Activated B cell treated with CpG ODN at 0.5 μM for 24 hours (primary cell): ENCODE data around the gene OSBPL2. TPM values are rescaled to one million over a fixed set of nuclear protein-coding genes. Genes with fewer than 3 reads are reported as not detected.

ENCODE experiments used
- ATAC-seq: fragments of 200-7000 bp; cut with Tn5 transposase; one replicate; pipeline ENCODE4 v1.10.0; 2021; ENCODE audit warnings: low read depth, mild to moderate bottlenecking, moderate library complexity
- CTCF ChIA-PET: fragments of 350-600 bp; sonication (Branson Sonifier 250); formaldehyde crosslinking; loops from one replicate; lab custom pipeline; 2021; ENCODE audit warnings: antibody characterized with exemption; lab: Charles Lee
- POLR2A ChIA-PET: fragments of 350-600 bp; sonication (Branson Sonifier 250); formaldehyde crosslinking; loops from one replicate; lab custom pipeline; 2021; ENCODE audit warnings: antibody characterized with exemption; lab: Charles Lee
- DNase-seq: peaks from one replicate; pipeline ENCODE4 v3.0.0; 2022
- H3K27ac Mint-ChIP-seq: one replicate; pipeline ENCODE4 v1.8.0; 2020; ENCODE audit warnings: mixed read lengths
- H3K27me3 Mint-ChIP-seq: one replicate; pipeline ENCODE4 v1.8.0; 2021; ENCODE audit warnings: mixed read lengths
- H3K36me3 Mint-ChIP-seq: one replicate; pipeline ENCODE4 v1.8.0; 2021; ENCODE audit warnings: low read depth, mixed read lengths
- H3K4me1 Mint-ChIP-seq: one replicate; pipeline ENCODE4 v1.8.0; 2021; ENCODE audit warnings: mixed read lengths
- H3K4me3 Mint-ChIP-seq: one replicate; pipeline ENCODE4 v1.8.0; 2020; ENCODE audit warnings: mild to moderate bottlenecking, mixed read lengths
- H3K9me3 Mint-ChIP-seq: one replicate; pipeline ENCODE4 v1.8.0; 2020; ENCODE audit warnings: mixed read lengths
- intact Hi-C: fragments of 100-400 bp; cut with micrococcal nuclease; formaldehyde crosslinking; loops from one replicate; pipeline ENCODE4 v1.15.1; 2024
- total RNA-seq: library from RNA; stranded (reverse); gene quantifications from 2 replicates; pipeline ENCODE4 v1.2.3, GENCODE V29; 2022
- TF ChIP-seq, protein P1 (sequence below): fragments of 200-600 bp; IDR thresholded peaks from one replicate; pipeline ENCODE4 v1.8.0; 2022; ENCODE audit warnings: antibody characterized with exemption, mild to moderate bottlenecking

OSBPL2 gene
- total RNA-seq, 1 donor from 2014 or later, result 43.0 TPM

DNA sequence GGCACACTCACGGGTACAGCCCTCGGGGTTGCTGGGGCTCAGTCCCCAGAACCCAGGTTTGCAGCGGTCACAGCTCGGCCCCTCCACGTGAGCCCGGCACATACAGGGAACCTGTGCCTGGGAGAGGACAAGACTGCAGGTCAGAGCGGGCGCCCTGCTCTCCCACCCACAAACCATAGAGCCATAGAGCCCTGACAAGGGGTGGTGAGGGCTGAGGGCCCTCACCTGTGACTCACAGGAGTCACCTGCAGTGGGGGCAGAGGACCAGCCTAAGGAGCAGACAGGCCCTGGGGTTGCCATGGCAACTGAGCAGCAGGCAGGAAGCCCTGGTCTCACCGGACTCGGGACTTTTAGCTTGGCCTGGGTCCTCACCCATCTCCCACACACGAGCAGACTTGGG, 98.0 kb downstream of the OSBPL2 start:
- TF ChIP-seq, protein P1, sequence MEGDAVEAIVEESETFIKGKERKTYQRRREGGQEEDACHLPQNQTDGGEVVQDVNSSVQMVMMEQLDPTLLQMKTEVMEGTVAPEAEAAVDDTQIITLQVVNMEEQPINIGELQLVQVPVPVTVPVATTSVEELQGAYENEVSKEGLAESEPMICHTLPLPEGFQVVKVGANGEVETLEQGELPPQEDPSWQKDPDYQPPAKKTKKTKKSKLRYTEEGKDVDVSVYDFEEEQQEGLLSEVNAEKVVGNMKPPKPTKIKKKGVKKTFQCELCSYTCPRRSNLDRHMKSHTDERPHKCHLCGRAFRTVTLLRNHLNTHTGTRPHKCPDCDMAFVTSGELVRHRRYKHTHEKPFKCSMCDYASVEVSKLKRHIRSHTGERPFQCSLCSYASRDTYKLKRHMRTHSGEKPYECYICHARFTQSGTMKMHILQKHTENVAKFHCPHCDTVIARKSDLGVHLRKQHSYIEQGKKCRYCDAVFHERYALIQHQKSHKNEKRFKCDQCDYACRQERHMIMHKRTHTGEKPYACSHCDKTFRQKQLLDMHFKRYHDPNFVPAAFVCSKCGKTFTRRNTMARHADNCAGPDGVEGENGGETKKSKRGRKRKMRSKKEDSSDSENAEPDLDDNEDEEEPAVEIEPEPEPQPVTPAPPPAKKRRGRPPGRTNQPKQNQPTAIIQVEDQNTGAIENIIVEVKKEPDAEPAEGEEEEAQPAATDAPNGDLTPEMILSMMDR, result no peak
- peak overlapping the region; percentile 50 for H3K27ac Mint-ChIP-seq
- H3K4me1 Mint-ChIP-seq, result peaks cover 54% of the 10 kb centered on the region
- intact Hi-C loops, result no loop called here
- DNase-seq (no peak), ATAC-seq (no peak)
- H3K36me3 Mint-ChIP-seq, result peaks cover 5% of the 10 kb centered on the region
- H3K4me3 Mint-ChIP-seq, result no peak overlapping the region
- H3K9me3 Mint-ChIP-seq, result no peaks in the 10 kb centered on the region
- H3K27me3 Mint-ChIP-seq, result no peaks in the 10 kb centered on the region
- ChIA-PET POLR2A (no interaction called here), CTCF (no interaction called here)

DNA sequence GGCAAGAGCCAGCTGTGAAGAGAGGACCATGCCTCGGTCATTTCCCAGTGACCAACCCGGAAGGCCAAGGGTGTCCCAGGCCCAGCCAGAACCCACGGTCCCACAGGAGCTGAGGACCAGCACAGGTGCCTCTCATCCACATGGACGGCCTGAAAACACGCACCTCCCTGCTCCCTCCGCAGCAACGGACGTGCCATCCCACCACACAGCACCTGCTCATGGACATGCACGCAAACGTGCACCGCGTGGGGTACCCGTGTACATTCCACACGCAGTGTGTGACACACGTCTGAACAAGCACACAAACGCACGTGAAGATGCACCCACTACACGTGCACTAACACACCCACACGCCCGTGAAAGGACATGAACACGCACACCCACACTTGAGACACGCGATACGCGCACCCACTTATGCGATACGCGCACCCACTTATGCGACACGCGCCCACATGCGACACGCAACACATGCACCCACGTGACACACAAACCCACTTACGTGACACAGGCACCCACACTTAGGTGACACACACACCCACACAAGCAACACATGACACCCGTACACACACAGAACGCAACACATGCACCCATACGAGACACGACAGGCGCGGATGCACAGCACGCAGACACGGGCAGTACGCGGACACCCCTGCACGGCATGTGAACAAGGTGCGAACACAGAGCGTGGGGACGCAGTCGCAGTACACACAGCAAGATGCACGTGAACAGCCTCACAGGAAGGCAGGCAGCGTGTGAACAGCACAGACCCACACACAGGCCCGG, 98.6 kb downstream of the OSBPL2 start:
- peak overlapping the region; percentile 92 for H3K27ac Mint-ChIP-seq
- intact Hi-C loops, result loop anchor here (1.0 kb wide), 1 partner anchor 16 kb away; no protein-coding TSS in a partner anchor

DNA sequence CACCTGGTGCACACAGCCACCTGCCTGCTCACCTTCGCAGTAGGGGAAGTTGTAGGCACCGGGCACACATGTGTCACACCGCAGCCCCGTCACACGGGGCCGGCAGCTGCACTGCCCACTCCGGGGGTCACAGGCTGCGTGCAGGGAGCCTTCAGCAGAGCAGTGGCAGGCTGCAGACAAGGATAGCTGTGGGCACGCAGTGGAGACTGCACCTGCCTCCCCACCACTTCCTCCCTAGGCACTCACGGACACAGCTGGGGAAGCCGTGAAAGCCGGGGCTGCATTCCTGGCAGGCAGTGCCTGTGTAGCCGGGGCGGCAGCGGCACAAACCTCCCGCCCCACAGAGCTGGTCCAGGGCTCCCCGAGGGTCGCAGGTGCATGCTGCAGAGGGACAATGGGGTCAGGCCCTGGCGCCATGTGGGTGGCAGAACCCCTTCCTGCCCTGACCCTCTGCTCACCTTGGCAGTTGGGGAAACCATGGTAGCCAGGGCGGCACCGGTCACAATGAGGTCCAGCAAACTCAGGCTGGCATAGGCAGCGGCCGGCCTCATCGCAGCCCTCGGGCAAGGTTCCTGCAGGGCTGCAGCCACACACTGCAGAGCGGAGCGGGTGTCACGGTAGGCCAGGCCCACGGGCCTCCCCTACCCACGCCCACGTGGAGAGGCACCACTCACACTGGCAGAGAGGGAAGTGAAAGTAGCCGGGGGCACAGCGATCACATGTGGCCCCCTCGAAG, 99.4 kb downstream of the OSBPL2 start:
- intact Hi-C loops, result loop anchor here (1.0 to 2.0 kb wide), 2 partner anchors 16 to 69 kb away; partner anchors contain the start of gene CABLES2
- DNase-seq (peak; percentile 50), ATAC-seq (peak; percentile 72)
- TF ChIP-seq, protein P1, result no peak
- Mint-ChIP-seq H3K4me3 (peak overlapping the region; percentile 56), H3K4me1 (peaks cover 54% of the 10 kb centered on the region), H3K9me3 (no peaks in the 10 kb centered on the region), H3K27ac (peak overlapping the region; percentile 92), H3K36me3 (no peaks in the 10 kb centered on the region), H3K27me3 (no peaks in the 10 kb centered on the region)
- CTCF ChIA-PET, result interaction anchor here (0.7 kb wide), 1 partner anchor 35 kb away, joined by 3 read pairs; the partner anchor contains the start of gene ADRM1
- POLR2A ChIA-PET, result interaction anchor here (0.6 to 3.5 kb wide), 6 partner anchors 9 to 321 kb away, joined by 3 to 21 read pairs (median 4); partner anchors contain the start of genes ADRM1, LAMA5 and LSM14B

More for the DNA sequence above, 98.6 kb downstream of the OSBPL2 start:
- CTCF ChIA-PET, result interaction anchor here (0.7 kb wide), 1 partner anchor 34 kb away, joined by 3 read pairs; the partner anchor contains the start of gene ADRM1
- peak; percentile 35 for ATAC-seq
- no peaks in the 10 kb centered on the region for H3K27me3 Mint-ChIP-seq
- TF ChIP-seq, protein P1, result no peak
- peaks cover under 1% of the 10 kb centered on the region for H3K36me3 Mint-ChIP-seq
- no peaks in the 10 kb centered on the region for H3K9me3 Mint-ChIP-seq
- DNase-seq, result no peak
- peaks cover 54% of the 10 kb centered on the region for H3K4me1 Mint-ChIP-seq
- POLR2A ChIA-PET, result interaction anchor here (0.8 to 3.5 kb wide), 4 partner anchors 9 to 215 kb away, joined by 3 to 21 read pairs (median 3); partner anchors contain the start of genes ADRM1, LAMA5 and LSM14B
- peak overlapping the region; percentile 56 for H3K4me3 Mint-ChIP-seq

DNA sequence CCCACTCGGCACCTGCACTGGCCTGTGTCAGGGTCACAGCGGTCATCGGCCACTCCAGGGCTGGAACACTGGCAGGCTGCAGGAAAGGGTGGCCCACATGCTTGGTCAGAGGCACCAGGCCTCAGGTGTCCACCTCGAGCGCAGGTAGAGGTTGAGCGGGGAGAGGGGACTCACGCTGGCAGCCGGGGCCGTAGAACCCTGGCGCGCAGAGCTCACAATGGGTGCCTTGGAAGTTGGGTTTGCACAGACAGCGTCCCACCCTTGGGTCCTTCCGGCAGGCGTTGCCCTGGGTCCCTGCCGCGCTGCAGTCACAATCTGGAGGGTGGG, 99.9 kb downstream of the OSBPL2 start:
- H3K9me3 Mint-ChIP-seq, result no peaks in the 10 kb centered on the region
- DNase-seq (no peak), ATAC-seq (no peak)
- H3K36me3 Mint-ChIP-seq, result no peaks in the 10 kb centered on the region
- H3K4me3 Mint-ChIP-seq, result peak overlapping the region; percentile 56
- peaks cover 54% of the 10 kb centered on the region for H3K4me1 Mint-ChIP-seq
- TF ChIP-seq, protein P1, result no peak
- POLR2A ChIA-PET, result interaction anchor here (0.6 to 3.5 kb wide), 5 partner anchors 30 to 615 kb away, joined by 3 to 21 read pairs (median 5); partner anchors contain the start of genes ADRM1, LAMA5 and LSM14B
- H3K27me3 Mint-ChIP-seq, result no peaks in the 10 kb centered on the region
- intact Hi-C loops, result loop anchor here (2.0 kb wide), 1 partner anchor 69 kb away; the partner anchor contains the start of gene CABLES2
- peak overlapping the region; percentile 92 for H3K27ac Mint-ChIP-seq
- CTCF ChIA-PET, result no interaction called here
